GM18861 (cell line): ENCODE results near the gene MLLT6.
A peak's percentile ranks its signal among the peaks of the same experiment; 100 is the strongest.

Experiments
- ATAC-seq: cut with Tn5 transposase; IDR thresholded peaks from one replicate; pipeline ENCODE4 v1.9.1; 2021; ENCODE audit not compliant: unreplicated experiment

MLLT6 gene

GRCh38 chr17:38704606-38705522 is at the start of gene MLLT6:
TSS of gene MLLT6 (plus strand) at chr17:38705273. CDS start at chr17:38705633, 360 bp downstream.
- ATAC-seq: no peak

DNA sequence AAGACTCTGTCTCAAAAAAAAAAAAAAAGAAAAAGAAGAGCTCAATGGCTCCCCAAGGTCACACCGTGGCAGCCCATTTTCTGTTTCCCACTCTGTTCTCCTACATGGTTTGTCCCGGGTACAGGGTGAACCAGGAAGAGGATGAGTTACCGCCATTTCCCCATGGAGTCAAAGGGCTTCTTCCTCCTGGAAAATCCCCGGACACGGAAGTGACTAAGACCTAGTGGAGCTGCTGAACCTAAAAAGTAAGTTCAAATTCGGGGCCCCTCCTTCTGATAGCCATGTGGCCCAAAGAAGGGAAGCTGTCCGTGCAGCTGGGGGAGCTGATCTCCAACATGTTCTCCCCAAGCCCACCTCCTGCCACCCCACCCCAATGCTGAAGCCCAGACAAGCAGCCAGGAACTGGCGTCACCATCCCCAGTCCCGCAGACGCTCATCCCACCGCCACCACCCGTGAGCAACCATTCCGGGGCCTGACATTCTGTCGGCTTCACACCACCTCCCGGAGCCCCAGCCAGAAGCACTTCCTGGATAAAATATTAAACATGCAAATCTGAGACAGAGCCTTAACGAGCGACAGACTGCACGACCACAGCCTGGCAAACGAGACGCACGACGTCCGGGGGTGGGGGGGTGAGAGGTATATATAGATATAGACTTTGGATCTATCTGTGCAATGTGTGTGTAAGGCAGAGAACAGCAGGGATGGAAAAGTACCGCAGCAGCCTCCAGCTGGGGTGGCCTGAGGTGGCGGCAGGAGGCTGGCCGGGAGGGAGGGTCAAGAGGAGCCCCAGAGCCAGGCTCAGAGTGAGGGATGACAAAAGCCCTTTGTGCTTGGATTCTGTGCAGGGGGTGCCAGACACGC is 47.9 kb upstream of the MLLT6 start:
- ATAC-seq: no peak

GRCh38 chr17:38657824-38658740 is 47.0 kb upstream of the MLLT6 start:
- ATAC-seq: no peak

DNA sequence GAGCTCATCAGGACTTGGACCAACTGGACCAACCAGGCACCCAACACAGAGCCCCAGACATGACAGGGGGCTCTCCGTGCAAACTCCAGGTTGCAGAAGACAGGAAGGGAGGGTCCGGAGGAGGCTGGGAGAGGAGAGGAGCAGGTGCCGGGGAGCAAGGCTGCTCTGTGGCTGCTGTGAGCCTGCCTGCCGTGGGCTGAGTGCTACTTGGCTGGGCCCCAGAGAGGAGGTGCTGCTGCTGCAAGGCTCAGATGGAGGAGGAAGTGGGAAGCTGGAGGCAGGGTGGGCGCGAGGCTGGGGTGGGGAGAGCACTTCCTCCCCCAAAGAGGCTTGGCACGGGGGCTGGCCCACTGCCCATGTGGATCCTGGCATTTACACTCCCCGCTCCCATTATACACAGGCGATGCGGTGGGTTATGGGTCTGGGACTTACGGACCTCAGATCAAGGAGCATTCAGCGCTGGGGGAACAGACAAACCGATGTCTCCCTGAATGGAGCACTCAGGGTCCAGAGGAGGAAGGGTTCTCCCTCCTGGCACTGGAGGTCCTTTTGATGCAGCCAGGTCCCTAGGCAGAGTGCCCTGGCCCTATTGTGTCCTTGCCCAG is 46.2 kb upstream of the MLLT6 start:
- ATAC-seq: no peak

DNA sequence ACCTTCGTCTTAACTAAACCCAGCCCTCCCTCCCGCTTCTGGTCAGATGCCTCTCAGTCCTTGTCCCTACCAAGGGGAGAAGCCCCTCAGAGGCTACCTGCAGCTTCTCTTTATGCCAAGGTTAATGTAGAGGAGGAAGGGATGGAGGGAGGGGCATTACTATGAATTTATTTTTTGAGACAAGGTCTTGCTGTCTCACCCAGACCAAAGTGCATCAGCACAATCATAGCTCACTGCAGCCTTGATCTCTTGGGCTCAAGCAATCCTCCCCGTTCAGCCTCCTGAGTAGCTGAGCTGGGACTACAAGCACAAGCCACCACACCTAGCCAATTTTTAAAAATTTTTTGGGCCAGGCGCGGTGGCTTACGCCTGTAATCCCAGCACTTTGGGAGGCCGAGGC is 45.7 kb upstream of the MLLT6 start:
- ATAC-seq: no peak

DNA sequence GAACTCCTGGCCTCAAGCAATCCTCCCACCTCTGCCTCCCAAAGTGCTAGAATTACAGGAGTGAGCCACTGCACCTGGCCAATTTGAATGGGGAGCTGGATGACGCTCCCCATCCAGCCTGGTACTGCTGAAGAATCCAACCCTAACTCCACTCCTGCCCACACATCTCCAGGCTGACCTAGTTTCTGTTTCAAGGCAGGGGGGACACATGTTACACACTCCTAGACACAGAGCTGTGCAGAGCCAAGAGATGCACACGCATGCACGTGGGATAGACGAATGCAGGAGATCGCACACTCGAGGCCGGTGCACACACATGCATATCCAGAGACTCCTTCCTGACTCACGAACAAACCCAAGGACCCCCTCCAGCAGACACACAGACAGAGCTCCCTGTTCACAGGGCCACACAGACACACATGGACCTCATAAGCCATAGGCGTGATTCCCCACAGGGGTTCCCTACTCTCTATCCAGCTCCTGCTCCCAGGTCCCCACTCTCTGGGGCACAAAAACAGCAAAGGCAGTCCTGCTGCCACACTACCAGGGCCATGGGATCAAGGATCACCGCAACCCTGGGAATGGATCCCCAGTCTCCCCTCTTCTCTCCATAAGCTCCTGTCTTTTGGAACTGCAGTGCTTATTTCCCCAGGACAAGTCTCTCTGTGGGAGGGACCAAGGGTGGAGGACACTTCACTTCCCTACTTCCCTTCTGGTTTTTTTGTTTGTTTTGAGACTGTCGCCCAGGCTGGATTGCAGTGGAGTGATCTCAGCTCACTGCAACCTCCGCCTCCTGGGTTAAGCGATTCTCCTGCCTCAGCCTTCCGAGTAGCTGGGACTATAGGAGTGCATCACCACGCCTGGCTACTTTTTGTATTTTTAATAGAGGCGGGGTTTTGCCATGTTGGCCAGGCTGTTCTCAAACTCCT is 44.7 kb upstream of the MLLT6 start:
- no peak for ATAC-seq

GRCh38 chr17:38663125-38663751 is 41.8 kb upstream of the MLLT6 start:
- ATAC-seq: no peak

GRCh38 chr17:38663964-38664644 is 41.0 kb upstream of the MLLT6 start:
- no peak for ATAC-seq

DNA sequence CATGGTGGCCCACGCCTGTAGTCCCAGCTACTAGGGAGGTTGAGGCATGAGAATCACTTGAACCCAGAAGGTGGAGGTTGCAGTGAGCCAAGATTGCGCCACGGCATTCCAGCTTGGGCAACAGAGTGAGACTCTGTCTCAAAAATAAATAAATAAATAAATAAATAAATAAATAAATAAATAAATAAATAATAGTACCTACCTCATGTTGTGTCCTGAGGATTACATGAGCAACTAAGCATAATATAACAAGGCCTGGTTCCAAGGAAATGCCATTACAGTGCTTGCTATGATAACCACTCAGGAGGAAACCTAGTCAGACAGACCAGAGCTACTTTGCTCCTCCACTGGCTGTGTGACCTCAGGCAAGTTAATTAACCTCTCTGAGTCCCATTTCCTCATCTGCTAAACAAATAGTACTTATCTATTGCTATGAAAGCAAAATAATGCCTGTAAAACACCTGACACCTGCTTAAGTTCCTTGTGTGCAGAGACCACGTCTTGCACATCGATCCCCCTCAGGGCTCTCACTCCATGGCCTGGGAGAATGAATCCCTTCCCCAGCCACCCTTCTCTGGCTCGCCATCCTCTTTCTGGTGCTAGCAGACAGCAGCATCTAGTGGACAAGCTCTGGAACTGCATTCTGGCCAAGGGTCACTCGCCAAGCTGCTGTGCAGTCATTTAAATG is 37.8 kb upstream of the MLLT6 start:
- ATAC-seq: no peak

GRCh38 chr17:38667787-38668122 is 37.3 kb upstream of the MLLT6 start:
- no peak for ATAC-seq

GRCh38 chr17:38669520-38669919 is 35.6 kb upstream of the MLLT6 start:
- no peak for ATAC-seq

DNA sequence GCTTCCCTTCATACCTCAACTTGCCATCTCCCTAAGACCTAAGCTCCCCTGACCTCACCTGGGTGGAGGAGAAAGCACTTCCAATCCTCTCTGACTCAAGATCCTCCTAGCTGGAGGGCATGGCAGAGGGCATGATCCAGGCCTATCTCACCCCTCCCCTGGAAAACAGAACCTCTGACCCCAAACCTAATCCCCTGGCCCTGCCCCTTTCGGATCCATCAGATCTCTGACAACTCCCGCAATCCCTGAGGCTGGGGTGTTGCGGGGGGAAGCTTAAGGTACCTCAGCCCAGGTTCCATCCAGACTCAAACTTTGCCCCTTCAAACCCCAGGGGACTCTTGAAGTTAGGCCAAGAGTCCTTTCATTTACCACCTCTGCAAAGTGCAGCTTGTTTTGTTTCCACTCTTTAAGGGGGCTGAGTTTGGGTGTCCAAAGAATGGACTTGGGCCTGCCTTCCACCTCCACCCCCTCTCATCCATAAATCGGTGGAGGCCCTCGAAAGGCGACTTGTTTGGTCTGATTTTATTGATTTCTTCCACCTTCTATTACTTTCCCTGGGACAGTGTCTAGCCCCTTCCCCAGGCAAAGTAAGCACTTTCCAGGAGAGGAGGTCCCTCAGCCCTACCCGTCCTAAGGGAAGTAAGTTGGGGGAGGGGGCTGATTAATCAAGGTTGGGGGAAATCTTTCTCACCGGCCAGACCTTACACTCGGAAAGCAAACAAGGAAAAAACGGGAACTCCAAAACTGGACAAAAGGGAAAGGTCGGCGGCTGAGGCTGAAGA is 32.9 kb upstream of the MLLT6 start:
- no peak for ATAC-seq

- ATAC-seq: no peak
These were observed 32.0 kb upstream of the MLLT6 start for GRCh38 chr17:38672788-38673706.

DNA sequence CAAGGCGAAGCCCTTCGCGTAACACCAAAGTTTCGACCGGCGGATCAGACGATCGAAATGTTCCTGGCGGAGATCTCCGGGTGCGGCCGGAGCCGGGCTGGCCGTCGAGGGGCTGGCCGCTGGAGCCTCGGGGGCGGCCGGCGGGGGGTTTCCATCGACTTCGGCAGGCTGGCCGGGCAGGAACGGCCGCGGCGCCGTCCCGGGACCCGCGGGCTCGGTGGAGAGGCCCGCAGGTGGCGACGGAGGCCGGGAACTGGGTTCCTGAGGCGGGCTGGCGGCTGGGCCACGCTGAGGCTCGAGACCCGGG is 31.4 kb upstream of the MLLT6 start:
- ATAC-seq: peak; percentile 3

- ATAC-seq: peak; percentile 11
These were observed 30.9 kb upstream of the MLLT6 start for GRCh38 chr17:38674014-38674748.
